K562 (cell line): ENCODE data around the gene CDH2. TPM values are rescaled to one million over a fixed set of nuclear protein-coding genes. Genes with fewer than 3 reads are reported as not detected.

Experiments used
- ATAC-seq: fragments of 200-7000 bp; cut with Tn5 transposase; 3 replicates; pipeline ENCODE4 v1.9.1; 2020; ENCODE audit warnings: moderate library complexity
- BruUV-seq: library from RNA; stranded (reverse); fragments of 400-500 nt; replicated peaks from 2 replicates; lab custom pipeline; 2021; lab: Mats Ljungman, UMichigan
- CTCF ChIA-PET: fragments of 300-600 bp; formaldehyde crosslinking; extraction: SDS; loops from one replicate; lab custom pipeline; 2021; ENCODE audit warnings: low intra/inter-chr PET ratio; lab: Yijun Ruan, JAX
- POLR2A ChIA-PET: fragments of 300-600, 350-650 bp; sonication (Branson Sonifier 250); formaldehyde crosslinking; extraction: SDS; loops from one replicate; lab custom pipeline; 2021; ENCODE audit warnings: antibody characterized with exemption, inconsistent platforms; lab: Yijun Ruan, JAX
- DNase-seq, 4 experiments: peaks; one replicate each; pipeline versions ENCODE4 v3.0.0 to v3.0.0-alpha.2; 2011 to 2018; ENCODE audit warnings: low spot score in 3 of 4, mixed read lengths in 3 of 4; ENCODE audit errors: extremely low read depth in 1 of 4
- FAIRE-seq: peaks from 2 replicates; lab custom pipeline; 2011; peaks lifted over from hg19 to GRCh38; lab: Jason Lieb, UNC
- H2AFZ ChIP-seq: 2 replicates; pipeline ENCODE4 v1.6.0; 2011; ENCODE audit warnings: low read depth, low read length, control low read depth, inconsistent platforms
- H3K27ac ChIP-seq: fragments of 200-600 bp; 3 replicates; pipeline ENCODE4 v1.8.0; 2011; ENCODE audit warnings: low read depth, mild to moderate bottlenecking, control low read depth, inconsistent platforms, low read length, moderate library complexity, mixed read lengths; ENCODE audit errors: extremely low read depth
- H3K27me3 ChIP-seq, 2 experiments: fragments of 300-600 bp in 1 of 2; 2 replicates in 1 of 2; 3 replicates in 1 of 2; pipeline versions ENCODE4 v1.6.0 to v1.8.0; 2011; ENCODE audit warnings: inconsistent platforms in 2 of 2, low read length in 2 of 2, mild to moderate bottlenecking in 1 of 2, mixed read lengths in 1 of 2, moderate library complexity in 1 of 2; ENCODE audit not compliant: control insufficient read depth in 2 of 2, insufficient read depth in 2 of 2
- H3K36me3 ChIP-seq: fragments of 300-600 bp; 3 replicates; pipeline ENCODE4 v1.8.0; 2011; ENCODE audit warnings: mild to moderate bottlenecking, low read length, inconsistent platforms; ENCODE audit not compliant: control insufficient read depth, insufficient read depth
- H3K4me1 ChIP-seq, 2 experiments: fragments of 200-600 bp in 1 of 2; replicated peaks in 1 of 2; 2 replicates in 1 of 2; 3 replicates in 1 of 2; pipeline versions ENCODE4 v1.5.1 to v1.8.0; 2011; ENCODE audit warnings: inconsistent platforms in 2 of 2, low read length in 2 of 2, mild to moderate bottlenecking in 1 of 2, mixed read lengths in 1 of 2, moderate library complexity in 1 of 2; ENCODE audit not compliant: control insufficient read depth in 2 of 2, insufficient read depth in 2 of 2
- H3K4me2 ChIP-seq: 2 replicates; pipeline ENCODE4 v1.6.1; 2011; ENCODE audit warnings: low read length, control low read depth, inconsistent platforms, mixed read lengths; ENCODE audit not compliant: insufficient read depth
- H3K4me3 ChIP-seq: fragments of 200-600 bp; sonication (generic), shearing (Covaris generic); 2 replicates; pipeline ENCODE4 v1.5.1; 2016; ENCODE audit warnings: control low read depth, inconsistent platforms
- H3K79me2 ChIP-seq: fragments of 200-600 bp; 3 replicates; pipeline ENCODE4 v1.8.0; 2011; ENCODE audit warnings: low read length, inconsistent platforms; ENCODE audit not compliant: control insufficient read depth, insufficient read depth
- H3K9ac ChIP-seq, 2 experiments: 2 replicates each; pipeline versions ENCODE4 v1.6.0 to v1.6.1; 2011; ENCODE audit warnings: low read depth in 2 of 2, low read length in 2 of 2, control low read depth in 1 of 2, inconsistent platforms in 1 of 2, mild to moderate bottlenecking in 1 of 2, mixed read lengths in 1 of 2; ENCODE audit not compliant: insufficient read depth in 1 of 2
- H3K9me1 ChIP-seq: one replicate; pipeline ENCODE4 v1.6.0; 2011; ENCODE audit warnings: inconsistent platforms, mild to moderate bottlenecking, low read length, moderate library complexity; ENCODE audit not compliant: control insufficient read depth, insufficient read depth
- H3K9me3 ChIP-seq: replicated peaks from 2 replicates; pipeline ENCODE4 v1.5.1; 2011; ENCODE audit warnings: low read depth, low read length, inconsistent platforms; ENCODE audit not compliant: control insufficient read depth, insufficient read depth
- H4K20me1 ChIP-seq: replicated peaks from 2 replicates; pipeline ENCODE4 v1.6.1; 2011; ENCODE audit warnings: low read length, inconsistent platforms, mixed read lengths; ENCODE audit not compliant: control insufficient read depth, insufficient read depth
- CTCF ChIP-seq, 3 experiments: IDR thresholded peaks in 2 of 3; conservative IDR thresholded peaks in 1 of 3; 2 replicates each; pipeline ENCODE4 v1.5.1; 2011 to 2012; ENCODE audit warnings: low read length in 3 of 3, mild to moderate bottlenecking in 3 of 3, control low read depth in 2 of 3, improper control_type of control experiment in 1 of 3, inconsistent platforms in 1 of 3, low read depth in 1 of 3, mixed read lengths in 1 of 3, moderate library complexity in 1 of 3; ENCODE audit not compliant: insufficient read depth in 2 of 3
- ELF2 ChIP-seq: fragments of 250-450 bp; sonication (Bioruptor Pico); IDR thresholded peaks from 2 replicates; pipeline ENCODE4 v1.5.0; 2021; ENCODE audit warnings: mild to moderate bottlenecking
- FOSL1 ChIP-seq: fragments of 200-800 bp; sonication (Bioruptor generic); conservative IDR thresholded peaks from 2 replicates; pipeline ENCODE4 v1.6.1; 2016; ENCODE audit warnings: missing genetic modification characterization, missing compliant biosample characterization
- GABPB1 ChIP-seq: sonication (generic); formaldehyde crosslinking; IDR thresholded peaks from 2 replicates; pipeline ENCODE4 v1.8.0; 2022; ENCODE audit warnings: mild to moderate bottlenecking, missing genetic modification reagents
- OTX1 ChIP-seq: fragments of 450-650 bp; formaldehyde crosslinking; IDR thresholded peaks from 2 replicates; pipeline ENCODE4 v1.4.0; 2022; ENCODE audit warnings: mild to moderate bottlenecking
- PHF8 ChIP-seq: fragments of 200-600 bp; sonication (generic); IDR thresholded peaks from 2 replicates; pipeline ENCODE4 v1.6.1; 2012; ENCODE audit warnings: mixed run types, mild to moderate bottlenecking, inconsistent platforms, low read length, moderate library complexity, borderline replicate concordance
- RFX5 ChIP-seq: IDR thresholded peaks from 2 replicates; pipeline ENCODE4 v1.6.1; 2011; ENCODE audit warnings: low read depth, mild to moderate bottlenecking, improper control_type of control experiment, low read length
- RHOXF2B ChIP-seq: fragments of 250-450 bp; sonication (Bioruptor Pico); conservative IDR thresholded peaks from 2 replicates; pipeline ENCODE4 v1.5.1; 2021
- TFE3 ChIP-seq: fragments of 450-650 bp; formaldehyde crosslinking; IDR thresholded peaks from 2 replicates; pipeline ENCODE4 v1.4.0; 2020; ENCODE audit warnings: mild to moderate bottlenecking, mixed read lengths
- TRIM28 ChIP-seq: fragments of 450-650 bp; IDR thresholded peaks from 2 replicates; pipeline ENCODE4 v1.6.1; 2017
- ZHX1 ChIP-seq: fragments of 150-350 bp; conservative IDR thresholded peaks from 2 replicates; pipeline ENCODE4 v1.6.1; 2014; ENCODE audit warnings: low read length
- ZNF140 ChIP-seq: fragments of 250-450 bp; sonication (Bioruptor Pico); IDR thresholded peaks from 2 replicates; pipeline ENCODE4 v1.8.0; 2021; ENCODE audit warnings: moderate library complexity, mild to moderate bottlenecking, inconsistent platforms
- ZSCAN32 ChIP-seq: fragments of 450-650 bp; formaldehyde crosslinking; IDR thresholded peaks from 2 replicates; pipeline ENCODE4 v1.4.0; 2020; ENCODE audit warnings: mild to moderate bottlenecking, moderate library complexity
- WGBS: fragments of 100-300 bp; shearing (Covaris generic); methylation state at CpG from one replicate; pipeline ENCODE4 v1.1.6; 2016; ENCODE audit warnings: low coverage, mixed read lengths; ENCODE audit not compliant: insufficient coverage; ENCODE audit errors: missing lambda C conversion rate; 5-methylcytosine and 5-hydroxymethylcytosine counted together
- in situ Hi-C: fragments of 300-500 bp; cut with MboI; formaldehyde crosslinking; loops from 4 replicates; pipeline ENCODE4 v1.15.0; 2018; ENCODE audit warnings: inconsistent platforms, mixed read lengths
- intact Hi-C: fragments of 100-400 bp; cut with micrococcal nuclease; formaldehyde crosslinking; loops from 2 replicates; pipeline ENCODE4 v1.14.2; 2022
- polyA plus RNA-seq, 8 experiments: library from polyadenylated mRNA; depleted of rRNA in 4 of 8; stranded (reverse) in 5 of 8; unstranded in 3 of 8; fragments of >200 nt; fragmentation: Nextera tagmentation in 2 of 8; fragmentation: Illumina TruSeq in 1 of 8; extraction: Ambion mirVana in 2 of 8; extraction: Trizol in 1 of 8; gene quantifications; 2 replicates each; pipeline versions ENCODE4 v1.2.1 to v1.2.3, GENCODE V29; 2011 to 2014; ENCODE audit warnings: inconsistent platforms in 1 of 8, missing spikeins in 1 of 8
- total RNA-seq, 7 experiments: library from RNA; depleted of rRNA in 6 of 7; stranded (reverse); fragments of >200 nt in 6 of 7; fragmentation: Illumina TruSeq in 2 of 7; extraction: Trizol in 2 of 7; gene quantifications; 2 replicates each; pipeline versions ENCODE4 v1.2.1 to v1.2.3, GENCODE V29; 2011 to 2021; ENCODE audit warnings: low replicate concordance in 1 of 7
- TF ChIP-seq, protein P1 (sequence below): sonication (generic); formaldehyde crosslinking; IDR thresholded peaks from 2 replicates; pipeline ENCODE4 v1.8.0; 2023; ENCODE audit warnings: mild to moderate bottlenecking, missing genetic modification reagents

The CDH2 gene
- total and polyA plus RNA-seq, 9 of the 15 experiments (the other 6 are each of a cell fraction or from before 2014, with no cell fraction given), result 0.04 TPM; not detected in 8

GRCh38 chr18:28013066-28013465 lies 163.9 kb downstream of the CDH2 start:
- H3K27ac ChIP-seq, result no peak overlapping the region
- H2AFZ ChIP-seq, result no peak overlapping the region
- CTCF ChIA-PET, result no interaction called here
- POLR2A ChIA-PET, result no interaction called here
- H3K4me1 ChIP-seq, result no peaks in the 10 kb centered on the region
- intact Hi-C loops, result no loop called here
- H3K9me1 ChIP-seq, result no peaks in the 10 kb centered on the region
- H3K36me3 ChIP-seq, result no peaks in the 10 kb centered on the region
- no peaks in the 10 kb centered on the region for H3K79me2 ChIP-seq
- H4K20me1 ChIP-seq, result no peaks in the 10 kb centered on the region
- TF ChIP-seq ELF2 (CRISPR knock-in tag) (no peak), TFE3 (CRISPR knock-in tag) (no peak), OTX1 (CRISPR knock-in tag) (no peak), ZNF140 (CRISPR knock-in tag) (no peak), RHOXF2B (no peak), ZSCAN32 (CRISPR knock-in tag) (no peak), CTCF (IDR thresholded peaks at IDR 0.05 in 2 of 3, conservative IDR thresholded peaks at IDR 0.05 in 1 of 3; ENCODE audit: insufficient read depth in 2 of 3, low read depth in 1 of 3, low read length in 3 of 3) (no peak), PHF8 (no peak), ZHX1 (no peak), TRIM28 (no peak), GABPB1 (CRISPR knock-in tag) (no peak), FOSL1 (tag) (no peak), RFX5 (no peak)
- TF ChIP-seq, protein P1, sequence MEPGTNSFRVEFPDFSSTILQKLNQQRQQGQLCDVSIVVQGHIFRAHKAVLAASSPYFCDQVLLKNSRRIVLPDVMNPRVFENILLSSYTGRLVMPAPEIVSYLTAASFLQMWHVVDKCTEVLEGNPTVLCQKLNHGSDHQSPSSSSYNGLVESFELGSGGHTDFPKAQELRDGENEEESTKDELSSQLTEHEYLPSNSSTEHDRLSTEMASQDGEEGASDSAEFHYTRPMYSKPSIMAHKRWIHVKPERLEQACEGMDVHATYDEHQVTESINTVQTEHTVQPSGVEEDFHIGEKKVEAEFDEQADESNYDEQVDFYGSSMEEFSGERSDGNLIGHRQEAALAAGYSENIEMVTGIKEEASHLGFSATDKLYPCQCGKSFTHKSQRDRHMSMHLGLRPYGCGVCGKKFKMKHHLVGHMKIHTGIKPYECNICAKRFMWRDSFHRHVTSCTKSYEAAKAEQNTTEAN (CRISPR knock-in tag), result no peak
- FAIRE-seq (no peak), DNase-seq (no peak), ATAC-seq (no peak)
- H3K27me3 ChIP-seq, result no peaks in the 10 kb centered on the region
- WGBS, result 0% methylated on average over 1 of the region's 1 CpG
- 0 out of 2 replicates have a peak, but pooled peaks cover 2% of the 10 kb centered on the region for H3K9me3 ChIP-seq
- no peak overlapping the region for H3K9ac ChIP-seq
- in situ Hi-C loops, result no loop called here
- no peak overlapping the region for H3K4me3 ChIP-seq
- H3K4me2 ChIP-seq, result no peak overlapping the region
- no TSS peak for BruUV-seq
